Heart right ventricle (tissue), 16 donors: ENCODE measurements around the gene PDZD8. TPM values are rescaled to one million over a fixed set of nuclear protein-coding genes. Genes with fewer than 3 reads are reported as not detected.

Experiments
- ATAC-seq, 8 donors: fragments of 200-7000 bp; cut with Tn5 transposase; one replicate each; pipeline ENCODE4 v1.9.1; 2020; ENCODE audit warnings: mild to moderate bottlenecking in 8 of 8, moderate library complexity in 8 of 8, moderate number of reproducible peaks in 1 of 8
- DNase-seq, 2 donors: peaks; one replicate each; pipeline ENCODE4 v3.0.0-alpha.2; 2020
- H3K27ac ChIP-seq, 10 donors: fragments of 200-600 bp; sonication (generic) in 2 of 10; one replicate each; pipeline versions ENCODE4 v1.5.0 to v1.8.0; 2020 to 2022; ENCODE audit warnings: mild to moderate bottlenecking in 3 of 10
- H3K27me3 ChIP-seq, 7 donors: fragments of 200-600 bp; one replicate each; pipeline ENCODE4 v1.8.0; 2021 to 2022; ENCODE audit warnings: mild to moderate bottlenecking in 2 of 7
- H3K36me3 ChIP-seq, 9 donors: fragments of 200-600 bp; sonication (generic) in 1 of 9; one replicate each; pipeline versions ENCODE4 v1.5.0 to v1.8.0; 2020 to 2022; ENCODE audit warnings: mild to moderate bottlenecking in 2 of 9
- H3K4me1 ChIP-seq, 9 donors: fragments of 200-600 bp; sonication (generic) in 1 of 9; one replicate each; pipeline versions ENCODE4 v1.5.0 to v1.8.0; 2020 to 2022; ENCODE audit warnings: mild to moderate bottlenecking in 4 of 9
- H3K4me3 ChIP-seq, 10 donors: fragments of 200-600 bp; sonication (generic) in 2 of 10; one replicate each; pipeline versions ENCODE4 v1.5.0 to v1.8.0; 2020 to 2022; ENCODE audit warnings: mild to moderate bottlenecking in 7 of 10, moderate library complexity in 2 of 10
- H3K9me3 ChIP-seq, 11 donors: fragments of 200-600 bp in 10 of 11; sonication (generic) in 2 of 11; one replicate each; pipeline versions ENCODE4 v1.5.0 to v1.8.0; 2013 to 2022; ENCODE audit warnings: mild to moderate bottlenecking in 2 of 11, control low read depth in 1 of 11, moderate library complexity in 1 of 11
- WGBS, 2 donors: extraction: QIAGEN DNeasy Blood & Tissue Kit; methylation state at CpG; one replicate each; pipeline ENCODE4 v1.1.7; 2013; ENCODE audit warnings: inconsistent platforms in 1 of 2; 5-methylcytosine and 5-hydroxymethylcytosine counted together
- intact Hi-C, 10 donors: fragments of 100-400 bp; cut with DNase I; formaldehyde crosslinking; loops; one replicate each; pipeline versions ENCODE4 v1.11.1 to v1.14.2; 2022
- polyA plus RNA-seq, 2 donors: library from polyadenylated mRNA; stranded (reverse); fragments of 200-250 nt; gene quantifications; one replicate each; pipeline ENCODE4 v1.2.3, GENCODE V29; 2013
- total RNA-seq, 10 donors: library from RNA; stranded (reverse); fragmentation: NEBNext Ultra II Directional in 3 of 10; extraction: Animal tissue kit (Norgen Biotek cat#: 25700) in 3 of 10; gene quantifications; one replicate each; pipeline versions ENCODE4 v1.2.1 to v1.2.4, GENCODE V29; 2021 to 2023
- TF ChIP-seq, protein P1 (sequence below), 9 donors: fragments of 200-600 bp; sonication (generic) in 2 of 9; IDR thresholded peaks; one replicate each; pipeline versions ENCODE4 v1.5.0 to v1.8.0; 2021 to 2022; ENCODE audit warnings: antibody characterized with exemption in 9 of 9, mild to moderate bottlenecking in 5 of 9, moderate library complexity in 1 of 9
- donor health status: Arrhythmogenic right ventricular cardiomyopathy.
- donor health status: ischemic (EF 13 %, LVEDD 7.1; RV severe dilation, severe dysfunction).
- donor health status: healthy with polysubstance abuse.
- donor health status: DM: no; HTN: yes; CAD: no.
- donor health status: DM: no; HTN: no; CAD: no.
- donor health status: ischemic (EF 25% LVEDD 6.9; RV normal size, moderate dysfunction).
- donor health status: ischemic (EF 25% LVEDD 5.7; RV mildly dilated, moderate dysfunction).
- donor health status: healthy.
- donor health status: DM: yes; HTN: yes; CAD: no.
- donor health status: Ischemic cardiomyopathy.
- donor health status: ischemic (EF 35%, LVEDD 5.7; RV mildly dilated, moderate dysfunction).
- donor health status: nonischemic (EF 11% LVEDD 7.7; RV severe dilation, severe dysfunction).
- donor health status: DM: yes; HTN: yes; CAD: no.
- donor health status: PGD.
- donor health status: ischemic (EF 29% LVEDD 5.4; RV normal size, mild dysfunction).
- donor health status: nonischemic (EF 23%, LVEDD 6.1; RV moderate dilation, normal function).

The PDZD8 gene
- total and polyA plus RNA-seq, 12 donors: 2.0 to 31.3 (median 22.7) TPM

GRCh38 chr10:117390420-117390819 lies 15.2 kb upstream of the PDZD8 start:
- H3K36me3 ChIP-seq: no peaks in the 10 kb centered on the region
- H3K4me3 ChIP-seq: no peak overlapping the region
- 75 to 90% methylated on average over 3 of the region's 3 CpGs for WGBS, 2 donors
- ATAC-seq (no peak), DNase-seq (no peak)
- H3K27ac ChIP-seq: no peak overlapping the region
- intact Hi-C loops: no loop called here
- H3K9me3 ChIP-seq: no peaks in the 10 kb centered on the region
- H3K4me1 ChIP-seq: peaks cover 0 to 12% (median 8%) of the 10 kb centered on the region in 9 donors
- peaks cover 0 to 27% (median 7%) of the 10 kb centered on the region in 7 donors for H3K27me3 ChIP-seq
- TF ChIP-seq, protein P1, sequence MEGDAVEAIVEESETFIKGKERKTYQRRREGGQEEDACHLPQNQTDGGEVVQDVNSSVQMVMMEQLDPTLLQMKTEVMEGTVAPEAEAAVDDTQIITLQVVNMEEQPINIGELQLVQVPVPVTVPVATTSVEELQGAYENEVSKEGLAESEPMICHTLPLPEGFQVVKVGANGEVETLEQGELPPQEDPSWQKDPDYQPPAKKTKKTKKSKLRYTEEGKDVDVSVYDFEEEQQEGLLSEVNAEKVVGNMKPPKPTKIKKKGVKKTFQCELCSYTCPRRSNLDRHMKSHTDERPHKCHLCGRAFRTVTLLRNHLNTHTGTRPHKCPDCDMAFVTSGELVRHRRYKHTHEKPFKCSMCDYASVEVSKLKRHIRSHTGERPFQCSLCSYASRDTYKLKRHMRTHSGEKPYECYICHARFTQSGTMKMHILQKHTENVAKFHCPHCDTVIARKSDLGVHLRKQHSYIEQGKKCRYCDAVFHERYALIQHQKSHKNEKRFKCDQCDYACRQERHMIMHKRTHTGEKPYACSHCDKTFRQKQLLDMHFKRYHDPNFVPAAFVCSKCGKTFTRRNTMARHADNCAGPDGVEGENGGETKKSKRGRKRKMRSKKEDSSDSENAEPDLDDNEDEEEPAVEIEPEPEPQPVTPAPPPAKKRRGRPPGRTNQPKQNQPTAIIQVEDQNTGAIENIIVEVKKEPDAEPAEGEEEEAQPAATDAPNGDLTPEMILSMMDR (IDR thresholded peaks at IDR 0.05): no peak

GRCh38 chr10:117386805-117387204 lies 11.6 kb upstream of the PDZD8 start:
- intact Hi-C loops: no loop called here
- H3K9me3 ChIP-seq: no peaks in the 10 kb centered on the region
- DNase-seq: no peak
- no peak overlapping the region for H3K4me3 ChIP-seq
- peaks cover 0 to 41% (median 12%) of the 10 kb centered on the region in 7 donors for H3K27me3 ChIP-seq
- peaks cover 0 to 8% (median 5%) of the 10 kb centered on the region in 9 donors for H3K4me1 ChIP-seq
- TF ChIP-seq, protein P1 (IDR thresholded peaks at IDR 0.05): no peak
- 82 to 84% methylated on average over 2 of the region's 2 CpGs for WGBS, 2 donors
- no peak for ATAC-seq
- H3K27ac ChIP-seq: no peak overlapping the region
- H3K36me3 ChIP-seq: no peaks in the 10 kb centered on the region

- Histone ChIP-seq H3K27ac (no peak overlapping the region), H3K27me3 (peaks cover 0 to 70% (median 32%) of the 10 kb centered on the region in 7 donors), H3K36me3 (no peaks in the 10 kb centered on the region), H3K4me3 (no peak overlapping the region), H3K9me3 (no peaks in the 10 kb centered on the region), H3K4me1 (no peaks in the 10 kb centered on the region)
- 47 to 100% methylated on average over 1 of the region's 1 CpG for WGBS, 2 donors
- ATAC-seq (no peak), DNase-seq (no peak)
- TF ChIP-seq, protein P1 (IDR thresholded peaks at IDR 0.05): no peak
- intact Hi-C loops: no loop called here
Measured at GRCh38 chr10:117382861-117383260, 7.6 kb upstream of the PDZD8 start.

DNA sequence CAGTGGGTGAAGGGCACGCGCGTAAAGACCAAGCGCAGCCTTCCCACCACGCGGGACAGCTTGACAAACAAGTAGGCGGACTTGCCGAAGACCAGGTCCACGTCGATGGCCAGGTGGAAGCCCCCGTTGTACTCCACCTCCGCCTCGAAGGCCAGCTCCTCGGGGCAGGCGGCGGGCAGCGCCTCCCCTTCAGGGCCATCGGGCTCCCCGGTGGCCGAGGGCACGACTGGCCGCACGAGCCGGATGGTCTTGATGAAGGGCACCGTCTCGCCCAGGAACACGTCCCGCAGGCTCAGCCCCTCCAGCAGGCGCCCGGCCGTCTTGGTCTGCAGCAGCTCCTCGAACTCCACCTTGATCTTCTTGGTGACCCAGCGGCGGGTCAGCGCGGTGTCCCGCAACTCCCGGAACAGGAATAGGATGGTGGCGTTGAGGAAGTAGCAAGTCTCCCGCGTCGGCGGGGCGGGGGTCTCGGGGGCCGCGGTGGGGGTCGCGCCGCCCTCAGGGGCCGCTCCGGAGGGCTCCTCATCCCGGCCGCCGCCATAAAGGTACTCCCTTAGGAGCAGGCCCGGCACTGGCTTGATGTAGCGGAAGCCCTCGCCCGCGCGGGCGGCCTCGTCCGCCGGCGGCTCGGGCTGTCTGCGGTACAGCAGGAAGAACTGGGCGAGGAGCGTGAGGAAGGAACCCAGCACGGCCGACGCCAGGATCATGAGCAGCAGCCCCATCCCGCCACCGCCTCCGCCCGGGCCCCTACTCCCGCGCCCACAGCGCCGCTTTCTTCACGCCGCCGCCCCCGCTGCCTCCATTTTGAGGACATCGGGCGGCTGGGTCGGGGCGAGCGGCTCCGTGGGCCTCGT lies 507 bp downstream of the PDZD8 start:
- no peaks in the 10 kb centered on the region for H3K36me3 ChIP-seq
- peaks cover 0 to 13% (median 10%) of the 10 kb centered on the region in 7 donors for H3K27me3 ChIP-seq
- TF ChIP-seq, protein P1 (IDR thresholded peaks at IDR 0.05): no peak
- intact Hi-C loops: loop anchor here in 1 of 10 donors (2.0 kb wide), 1 partner anchor 68 kb away; no protein-coding TSS in a partner anchor
- H3K4me1 ChIP-seq: peaks cover 6 to 51% (median 40%) of the 10 kb centered on the region in 9 donors
- H3K27ac ChIP-seq: peak overlapping the region; percentile 71 to 97 (median 94)
- peak overlapping the region; percentile 75 to 99 (median 92) for H3K4me3 ChIP-seq
- ATAC-seq: peak; percentile 3 to 47 (median 36)
- DNase-seq: peak; percentile 34 to 41
- WGBS, 2 donors: 0 to 1% methylated on average over 85 to 92 of the region's 92 CpGs
- no peaks in the 10 kb centered on the region for H3K9me3 ChIP-seq
